Spleen (tissue), 11 donors: ENCODE results near the gene ZBTB7C. TPM values are rescaled to one million over a fixed set of nuclear protein-coding genes. Genes with fewer than 3 reads are reported as not detected.

Experiments
- DNase-seq: peaks from one replicate; pipeline ENCODE4 v3.0.0-alpha.2; 2020
- H3K27ac ChIP-seq, 8 donors: fragments of 200-600 bp; sonication (generic) in 7 of 8; 1 replicate in 4 of 8; 2 replicates in 4 of 8; pipeline versions ENCODE4 v1.5.0 to v1.8.0; 2016 to 2021; ENCODE audit warnings: inconsistent platforms in 4 of 8, mild to moderate bottlenecking in 4 of 8, moderate library complexity in 1 of 8
- H3K27me3 ChIP-seq, 7 donors: fragments of 200-600 bp; sonication (generic) in 6 of 7; replicated peaks in 1 of 7; 1 replicate in 4 of 7; 2 replicates in 3 of 7; pipeline versions ENCODE4 v1.5.0 to v1.8.0; 2016 to 2021; ENCODE audit warnings: inconsistent platforms in 3 of 7, mild to moderate bottlenecking in 1 of 7
- H3K36me3 ChIP-seq, 6 donors: fragments of 200-600 bp; sonication (generic) in 5 of 6; 1 replicate in 4 of 6; 2 replicates in 2 of 6; pipeline versions ENCODE4 v1.5.0 to v1.8.0; 2016 to 2021; ENCODE audit warnings: inconsistent platforms in 2 of 6
- H3K4me1 ChIP-seq, 6 donors: fragments of 200-600 bp; sonication (generic) in 5 of 6; 1 replicate in 3 of 6; 2 replicates in 3 of 6; pipeline versions ENCODE4 v1.5.0 to v1.8.0; 2016 to 2021; ENCODE audit warnings: inconsistent platforms in 3 of 6
- H3K4me3 ChIP-seq, 8 donors: fragments of 200-600 bp; sonication (generic) in 7 of 8; 1 replicate in 4 of 8; 2 replicates in 4 of 8; pipeline versions ENCODE4 v1.5.0 to v1.8.0; 2016 to 2021; ENCODE audit warnings: inconsistent platforms in 4 of 8, mild to moderate bottlenecking in 4 of 8, moderate library complexity in 2 of 8
- H3K9me3 ChIP-seq, 8 donors: fragments of 200-600 bp; sonication (generic) in 7 of 8; 1 replicate in 4 of 8; 2 replicates in 4 of 8; pipeline versions ENCODE4 v1.5.0 to v1.8.0; 2016 to 2021; ENCODE audit warnings: inconsistent platforms in 4 of 8
- POLR2A ChIP-seq, 3 donors: fragments of 450-650 bp; IDR thresholded peaks; one replicate each; pipeline ENCODE4 v1.5.1; 2017; ENCODE audit warnings: antibody characterized with exemption in 3 of 3, mild to moderate bottlenecking in 1 of 3
- POLR2AphosphoS5 ChIP-seq, 3 donors: sonication (generic); formaldehyde crosslinking; IDR thresholded peaks; one replicate each; pipeline ENCODE4 v1.5.1; 2017; ENCODE audit warnings: antibody characterized with exemption in 3 of 3
- WGBS, 5 donors: extraction: QIAGEN DNeasy Blood & Tissue Kit in 3 of 5; methylation state at CpG; one replicate each; pipeline versions ENCODE4 v1.1.5 to v1.1.7; 2013 to 2018; 5-methylcytosine and 5-hydroxymethylcytosine counted together
- intact Hi-C: fragments of 100-400 bp; cut with DNase I; formaldehyde crosslinking; loops from one replicate; pipeline ENCODE4 v1.15.0; 2023; ENCODE audit warnings: low total_unique reads
- polyA plus RNA-seq, 3 donors: library from polyadenylated mRNA; stranded (reverse); fragments of 200-250 nt; gene quantifications; one replicate each; pipeline ENCODE4 v1.2.1, GENCODE V29; 2013
- total RNA-seq, 7 donors: library from RNA; depleted of rRNA in 3 of 7; stranded (reverse); fragments of >200 nt in 3 of 7; fragmentation: NEBNext Ultra II Directional in 4 of 7; extraction: Animal tissue kit (Norgen Biotek cat#: 25700) in 4 of 7; gene quantifications; one replicate each; pipeline versions ENCODE4 v1.1.0 to v1.2.1, GENCODE V29; 2016 to 2021
- TF ChIP-seq, protein P1 (sequence below), 11 experiments: fragments of 200-600 bp in 7 of 11; fragments of 450-650 bp in 4 of 11; sonication (generic) in 4 of 11; IDR thresholded peaks in 8 of 11; conservative IDR thresholded peaks in 3 of 11; 1 replicate in 7 of 11; 2 replicates in 4 of 11; pipeline versions ENCODE4 v1.4.0 to v1.8.0; 2016 to 2021; ENCODE audit warnings: antibody characterized with exemption in 11 of 11, inconsistent platforms in 4 of 11, mild to moderate bottlenecking in 1 of 11
- donor health status: healthy with polysubstance abuse.
- donor health status: DM: no; HTN: no; CAD: no; lungs with moderate emphysema.
- donor health status: DM: no; HTN: no; CAD: no.
- donor health status: Bipolar disorder and iron deficiency.
- donor health status: healthy.
- donor health status: DM: no; HTN: no; CAD: no.
- donor health status: DM: yes; HTN: yes; CAD: no.

ZBTB7C gene
- total and polyA plus RNA-seq, 10 donors = 1.00 to 64.2 (median 18.8) TPM

DNA sequence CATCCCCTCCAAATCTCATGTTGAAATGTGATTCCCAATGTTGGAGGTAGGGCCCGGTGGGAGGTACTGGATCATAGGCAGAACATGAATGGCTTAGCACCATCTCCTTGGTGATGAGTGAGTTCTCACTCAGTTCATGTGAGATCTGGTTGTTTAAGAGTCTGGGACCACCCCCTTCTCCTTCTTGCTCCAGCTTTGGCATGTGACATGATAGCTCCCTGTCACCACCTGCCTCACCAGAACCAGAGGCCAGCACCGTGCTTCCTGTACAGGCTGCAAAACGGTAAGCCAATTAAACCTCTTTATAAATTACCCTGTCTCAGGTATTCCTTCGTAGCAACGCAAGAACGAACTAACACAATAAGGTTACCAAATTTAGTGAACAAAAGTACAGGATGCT lies 95.4 kb downstream of the ZBTB7C start:
- 82 to 92% (median 89%) methylated on average over 6 of the region's 6 CpGs for WGBS, 5 donors
- Histone ChIP-seq H3K27ac (no peak overlapping the region), H3K4me3 (no peak overlapping the region), H3K4me1 (peaks cover 0 to 19% (median 5%) of the 10 kb centered on the region in 6 donors), H3K36me3 (no peaks in the 10 kb centered on the region), H3K9me3 (no peaks in the 10 kb centered on the region), H3K27me3 (peaks cover 0 to 12% (median 0%) of the 10 kb centered on the region in 7 donors)
- intact Hi-C loops = no loop called here
- DNase-seq = peak; percentile 54
- TF ChIP-seq, protein P1, sequence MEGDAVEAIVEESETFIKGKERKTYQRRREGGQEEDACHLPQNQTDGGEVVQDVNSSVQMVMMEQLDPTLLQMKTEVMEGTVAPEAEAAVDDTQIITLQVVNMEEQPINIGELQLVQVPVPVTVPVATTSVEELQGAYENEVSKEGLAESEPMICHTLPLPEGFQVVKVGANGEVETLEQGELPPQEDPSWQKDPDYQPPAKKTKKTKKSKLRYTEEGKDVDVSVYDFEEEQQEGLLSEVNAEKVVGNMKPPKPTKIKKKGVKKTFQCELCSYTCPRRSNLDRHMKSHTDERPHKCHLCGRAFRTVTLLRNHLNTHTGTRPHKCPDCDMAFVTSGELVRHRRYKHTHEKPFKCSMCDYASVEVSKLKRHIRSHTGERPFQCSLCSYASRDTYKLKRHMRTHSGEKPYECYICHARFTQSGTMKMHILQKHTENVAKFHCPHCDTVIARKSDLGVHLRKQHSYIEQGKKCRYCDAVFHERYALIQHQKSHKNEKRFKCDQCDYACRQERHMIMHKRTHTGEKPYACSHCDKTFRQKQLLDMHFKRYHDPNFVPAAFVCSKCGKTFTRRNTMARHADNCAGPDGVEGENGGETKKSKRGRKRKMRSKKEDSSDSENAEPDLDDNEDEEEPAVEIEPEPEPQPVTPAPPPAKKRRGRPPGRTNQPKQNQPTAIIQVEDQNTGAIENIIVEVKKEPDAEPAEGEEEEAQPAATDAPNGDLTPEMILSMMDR (IDR thresholded peaks at IDR 0.05 in 8 of 11, conservative IDR thresholded peaks at IDR 0.05 in 3 of 11) = no peak
- TF ChIP-seq POLR2A (IDR thresholded peaks at IDR 0.05) (no peak), POLR2AphosphoS5 (IDR thresholded peaks at IDR 0.05) (no peak)

DNA sequence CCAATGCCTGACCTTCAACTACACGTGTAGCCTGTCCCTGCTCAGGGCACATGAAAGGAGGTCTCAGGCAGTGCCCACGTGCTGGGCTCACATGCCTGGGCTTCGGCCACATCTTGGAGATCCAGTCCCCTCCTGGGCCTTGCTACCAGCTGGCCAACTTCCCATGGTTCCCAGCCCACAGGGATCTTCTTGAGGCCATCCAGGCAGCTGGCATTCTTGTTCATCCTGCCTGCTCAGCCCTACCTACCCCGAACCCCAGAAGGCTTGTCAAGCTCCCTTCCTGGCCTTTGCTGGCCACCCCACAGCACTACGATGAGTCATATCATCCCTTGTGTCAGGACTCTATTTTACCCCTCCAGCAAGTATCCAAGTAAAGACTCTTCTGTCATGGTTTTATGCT lies 97.1 kb downstream of the ZBTB7C start:
- Histone ChIP-seq H3K36me3 (no peaks in the 10 kb centered on the region), H3K27ac (no peak overlapping the region), H3K9me3 (no peaks in the 10 kb centered on the region), H3K27me3 (peaks cover 0 to 12% (median 0%) of the 10 kb centered on the region in 7 donors), H3K4me1 (peaks cover 0 to 10% (median 1%) of the 10 kb centered on the region in 6 donors), H3K4me3 (no peak overlapping the region)
- WGBS, 5 donors = 69 to 84% (median 79%) methylated on average over 5 of the region's 5 CpGs
- intact Hi-C loops = no loop called here
- no peak for TF ChIP-seq POLR2A (IDR thresholded peaks at IDR 0.05)
- TF ChIP-seq, protein P1 (IDR thresholded peaks at IDR 0.05 in 8 of 11, conservative IDR thresholded peaks at IDR 0.05 in 3 of 11) = no peak
- no peak for TF ChIP-seq POLR2AphosphoS5 (IDR thresholded peaks at IDR 0.05)
- peak; percentile 52 for DNase-seq

DNA sequence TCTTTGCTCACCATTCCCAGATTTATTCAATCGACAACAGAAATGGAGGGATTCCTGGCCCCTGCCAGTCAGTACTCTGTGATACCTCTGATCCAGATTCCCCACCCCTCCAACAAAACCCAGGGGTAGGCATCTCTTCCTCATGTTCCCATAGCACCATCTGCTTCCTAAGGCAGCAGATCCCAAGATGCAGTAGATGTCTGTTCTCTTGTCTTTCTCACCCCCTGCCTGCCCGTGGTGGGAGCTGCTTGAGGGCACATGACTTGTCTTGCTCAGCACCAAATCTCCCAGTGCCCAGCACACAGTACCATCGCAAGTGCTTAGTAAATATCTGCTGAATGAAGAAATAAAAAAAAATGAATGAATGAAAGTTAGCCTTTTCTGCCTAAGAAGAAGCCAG lies 98.2 kb downstream of the ZBTB7C start:
- no peak for DNase-seq
- no peak overlapping the region for H3K4me3 ChIP-seq

DNA sequence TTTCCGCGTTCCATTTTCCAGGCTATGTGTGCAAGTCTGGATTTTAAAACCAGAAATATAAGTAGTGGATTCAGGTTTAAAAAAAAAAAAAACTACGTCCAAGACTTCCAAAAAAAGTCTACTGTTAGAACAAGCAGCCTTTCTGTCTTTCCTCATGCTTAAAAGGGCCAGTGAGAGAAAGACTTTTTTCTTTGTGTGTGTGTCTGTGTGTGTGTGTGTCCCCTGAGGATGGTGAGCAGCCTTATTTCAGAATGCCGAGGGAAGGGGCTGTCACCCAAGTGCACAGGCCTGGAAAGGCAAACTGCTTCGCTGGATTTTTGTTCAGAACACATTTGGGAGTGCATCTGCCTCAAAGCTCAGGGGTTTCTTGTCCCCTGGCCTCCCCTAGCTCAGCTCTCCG lies 98.8 kb downstream of the ZBTB7C start:
- intact Hi-C loops = no loop called here
- H3K9me3 ChIP-seq = no peaks in the 10 kb centered on the region
- no peak for DNase-seq
- H3K4me1 ChIP-seq = peaks cover 0 to 10% (median 1%) of the 10 kb centered on the region in 6 donors
- H3K4me3 ChIP-seq = no peak overlapping the region
- TF ChIP-seq, protein P1 (IDR thresholded peaks at IDR 0.05 in 8 of 11, conservative IDR thresholded peaks at IDR 0.05 in 3 of 11) = no peak
- TF ChIP-seq POLR2AphosphoS5 (IDR thresholded peaks at IDR 0.05) = no peak
- TF ChIP-seq POLR2A (IDR thresholded peaks at IDR 0.05) = no peak
- 78 to 88% (median 83%) methylated on average over 6 of the region's 6 CpGs for WGBS, 5 donors
- no peaks in the 10 kb centered on the region for H3K36me3 ChIP-seq
- peaks cover 0 to 11% (median 0%) of the 10 kb centered on the region in 7 donors for H3K27me3 ChIP-seq
- no peak overlapping the region for H3K27ac ChIP-seq

More for the DNA sequence above, 98.2 kb downstream of the ZBTB7C start:
- TF ChIP-seq, protein P1 (IDR thresholded peaks at IDR 0.05 in 8 of 11, conservative IDR thresholded peaks at IDR 0.05 in 3 of 11) = no peak
- TF ChIP-seq POLR2AphosphoS5 (IDR thresholded peaks at IDR 0.05) (no peak), POLR2A (IDR thresholded peaks at IDR 0.05) (no peak)
- H3K27me3 ChIP-seq = peaks cover 0 to 12% (median 0%) of the 10 kb centered on the region in 7 donors
- intact Hi-C loops = no loop called here
- H3K9me3 ChIP-seq = no peaks in the 10 kb centered on the region
- no peak overlapping the region for H3K27ac ChIP-seq
- no peaks in the 10 kb centered on the region for H3K36me3 ChIP-seq
- 60 to 86% (median 81%) methylated on average over 3 of the region's 3 CpGs for WGBS, 5 donors
- peaks cover 0 to 10% (median 1%) of the 10 kb centered on the region in 6 donors for H3K4me1 ChIP-seq
